GM23338 (cell line): Measurements from ENCODE around the gene IL1F10. TPM values are rescaled to one million over a fixed set of nuclear protein-coding genes. Genes with fewer than 3 reads are reported as not detected.

Source experiments
- ATAC-seq: fragments of 200-7000 bp; cut with Tn5 transposase; 3 replicates; pipeline ENCODE4 v1.9.1; 2020
- DNase-seq: peaks from one replicate; pipeline ENCODE4 v3.0.0-alpha.2; 2015; ENCODE audit warnings: low spot score
- H2AFZ ChIP-seq: fragments of 200-600 bp; sonication (generic); 2 replicates; pipeline ENCODE4 v1.8.0; 2016; ENCODE audit warnings: antibody characterized with exemption, mild to moderate bottlenecking, moderate library complexity
- H3F3A ChIP-seq: fragments of 200-600 bp; sonication (generic); replicated peaks from 2 replicates; pipeline ENCODE4 v1.8.0; 2017; ENCODE audit warnings: antibody characterized with exemption, mixed run types, low read depth
- H3K27ac ChIP-seq: fragments of 200-600 bp; sonication (generic); 2 replicates; pipeline ENCODE4 v1.6.1; 2016; ENCODE audit warnings: low read depth
- H3K27me3 ChIP-seq: fragments of 200-600 bp; sonication (generic); 2 replicates; pipeline ENCODE4 v1.8.0; 2016; ENCODE audit warnings: mild to moderate bottlenecking, mixed run types, moderate library complexity; ENCODE audit not compliant: insufficient read depth
- H3K36me3 ChIP-seq: fragments of 200-600 bp; sonication (generic); 2 replicates; pipeline ENCODE4 v1.8.0; 2016; ENCODE audit warnings: mild to moderate bottlenecking; ENCODE audit not compliant: insufficient read depth
- H3K4me1 ChIP-seq: fragments of 200-600 bp; sonication (generic); 2 replicates; pipeline ENCODE4 v1.8.0; 2016; ENCODE audit warnings: mild to moderate bottlenecking, moderate library complexity; ENCODE audit not compliant: insufficient read depth
- H3K4me2 ChIP-seq: fragments of 200-600 bp; sonication (generic); 2 replicates; pipeline ENCODE4 v1.7.1; 2017; ENCODE audit warnings: mixed run types
- H3K4me3 ChIP-seq: fragments of 200-600 bp; sonication (generic); 2 replicates; pipeline ENCODE4 v1.6.1; 2016; ENCODE audit warnings: mixed run types
- H3K79me2 ChIP-seq: fragments of 200-600 bp; sonication (generic); replicated peaks from 2 replicates; pipeline ENCODE4 v1.8.0; 2017; ENCODE audit warnings: mild to moderate bottlenecking; ENCODE audit not compliant: insufficient read depth
- H3K9me2 ChIP-seq: fragments of 200-600 bp; sonication (generic); 2 replicates; pipeline ENCODE4 v1.8.0; 2017; ENCODE audit not compliant: insufficient read depth
- H4K20me1 ChIP-seq: fragments of 200-600 bp; sonication (generic); replicated peaks from 2 replicates; pipeline ENCODE4 v1.8.0; 2017; ENCODE audit warnings: mild to moderate bottlenecking; ENCODE audit not compliant: insufficient read depth
- H3K27ac Mint-ChIP-seq: 2 replicates; pipeline ENCODE4 v1.8.0; 2020; ENCODE audit warnings: inconsistent platforms, mild to moderate bottlenecking, moderate library complexity, mixed read lengths
- H3K27me3 Mint-ChIP-seq: 3 replicates; pipeline ENCODE4 v1.8.0; 2022; ENCODE audit warnings: low read depth, mild to moderate bottlenecking, moderate library complexity, mixed read lengths, inconsistent platforms; ENCODE audit not compliant: insufficient read depth, poor library complexity
- H3K36me3 Mint-ChIP-seq: 3 replicates; pipeline ENCODE4 v1.8.0; 2021; ENCODE audit warnings: low read depth, mild to moderate bottlenecking, inconsistent platforms, moderate library complexity, mixed read lengths
- H3K4me1 Mint-ChIP-seq: 3 replicates; pipeline ENCODE4 v1.8.0; 2020; ENCODE audit warnings: mild to moderate bottlenecking, inconsistent platforms, mixed read lengths
- H3K4me3 Mint-ChIP-seq: 3 replicates; pipeline ENCODE4 v1.8.0; 2021; ENCODE audit warnings: moderate library complexity, mild to moderate bottlenecking, inconsistent platforms, mixed read lengths
- H3K9me3 Mint-ChIP-seq: 3 replicates; pipeline ENCODE4 v1.8.0; 2020; ENCODE audit warnings: moderate library complexity, mild to moderate bottlenecking, inconsistent platforms, mixed read lengths
- CTCF ChIP-seq, 2 experiments: fragments of 200-600 bp in 1 of 2; sonication (generic) in 1 of 2; conservative IDR thresholded peaks; 2 replicates each; pipeline versions ENCODE4 v1.5.1 to v1.6.1; 2016 to 2017; ENCODE audit warnings: antibody characterized with exemption in 2 of 2, low read depth in 2 of 2, mild to moderate bottlenecking in 2 of 2, moderate library complexity in 1 of 2
- ETS1 ChIP-seq: IDR thresholded peaks from 2 replicates; pipeline ENCODE4 v1.6.1; 2016; ENCODE audit warnings: antibody characterized with exemption
- EZH2phosphoT487 ChIP-seq: fragments of 200-600 bp; sonication (generic); IDR thresholded peaks from one replicate; pipeline ENCODE4 v1.8.1; 2018; ENCODE audit warnings: antibody characterized with exemption; ENCODE audit not compliant: unreplicated experiment
- JUNB ChIP-seq: IDR thresholded peaks from one replicate; pipeline ENCODE4 v1.6.1; 2016; ENCODE audit warnings: antibody characterized with exemption; ENCODE audit not compliant: unreplicated experiment
- POLR2AphosphoS5 ChIP-seq: IDR thresholded peaks from 2 replicates; pipeline ENCODE4 v1.6.1; 2016; ENCODE audit warnings: antibody characterized with exemption, low read depth
- REST ChIP-seq: IDR thresholded peaks from one replicate; pipeline ENCODE4 v1.6.1; 2018; ENCODE audit warnings: antibody characterized with exemption; ENCODE audit not compliant: unreplicated experiment
- STAT1 ChIP-seq: IDR thresholded peaks from one replicate; pipeline ENCODE4 v1.6.1; 2016; ENCODE audit warnings: antibody characterized with exemption; ENCODE audit not compliant: unreplicated experiment
- ZNF114 ChIP-seq: fragments of 250-450 bp; sonication (Bioruptor Pico); IDR thresholded peaks from 2 replicates; pipeline ENCODE4 v1.5.0; 2020; ENCODE audit warnings: mild to moderate bottlenecking, moderate library complexity
- ZNF462 ChIP-seq: fragments of 250-450 bp; sonication (Bioruptor Pico); IDR thresholded peaks from 2 replicates; pipeline ENCODE4 v1.5.0; 2020; ENCODE audit warnings: mild to moderate bottlenecking, moderate library complexity
- polyA plus RNA-seq: library from polyadenylated mRNA; unstranded; fragments of >200 nt; fragmentation: Nextera tagmentation; extraction: Ambion mirVana; gene quantifications from 2 replicates; pipeline ENCODE4 v1.2.1, GENCODE V29; 2016
- total RNA-seq: library from RNA; depleted of rRNA; stranded (reverse); fragments of >200 nt; shearing (Covaris generic); gene quantifications from 2 replicates; pipeline ENCODE4 v1.2.3, GENCODE V29; 2014

The IL1F10 gene
- total and polyA plus RNA-seq, 2 experiments from 2014 or later = not detected

GRCh38 chr2:113123726-113124125, 56.0 kb downstream of the IL1F10 start:
- Histone ChIP-seq H3K4me3 (no peak overlapping the region), H4K20me1 (no peaks in the 10 kb centered on the region), H3K4me2 (no peak overlapping the region), H3F3A (no peaks in the 10 kb centered on the region), H3K79me2 (no peaks in the 10 kb centered on the region), H3K27me3 (no peaks in the 10 kb centered on the region), H3K27ac (no peak overlapping the region), H3K4me1 (no peaks in the 10 kb centered on the region), H3K9me2 (no peaks in the 10 kb centered on the region), H3K36me3 (no peaks in the 10 kb centered on the region), H2AFZ (no peak overlapping the region)
- TF ChIP-seq POLR2AphosphoS5 (no peak), STAT1 (no peak), EZH2phosphoT487 (no peak), CTCF (conservative IDR thresholded peaks at IDR 0.05; ENCODE audit: low read depth in 2 of 2) (no peak), ZNF114 (no peak), ETS1 (no peak), JUNB (no peak)
- H3K4me1 Mint-ChIP-seq = no peaks in the 10 kb centered on the region
- DNase-seq = no peak
- no peaks in the 10 kb centered on the region for H3K9me3 Mint-ChIP-seq
- no peak overlapping the region for H3K4me3 Mint-ChIP-seq
- H3K27ac Mint-ChIP-seq = no peak overlapping the region
- peaks cover 3% of the 10 kb centered on the region for H3K27me3 Mint-ChIP-seq
- H3K36me3 Mint-ChIP-seq = no peaks in the 10 kb centered on the region
- ATAC-seq = no peak

- H3K9me3 Mint-ChIP-seq = no peaks in the 10 kb centered on the region
- Histone ChIP-seq H3F3A (no peaks in the 10 kb centered on the region), H3K27me3 (no peaks in the 10 kb centered on the region), H3K9me2 (no peaks in the 10 kb centered on the region), H3K79me2 (no peaks in the 10 kb centered on the region), H2AFZ (no peak overlapping the region), H3K36me3 (no peaks in the 10 kb centered on the region), H4K20me1 (no peaks in the 10 kb centered on the region), H3K4me3 (no peak overlapping the region), H3K4me1 (no peaks in the 10 kb centered on the region), H3K27ac (no peak overlapping the region), H3K4me2 (no peak overlapping the region)
- H3K36me3 Mint-ChIP-seq = no peaks in the 10 kb centered on the region
- no peak for DNase-seq
- H3K27ac Mint-ChIP-seq = no peak overlapping the region
- H3K4me1 Mint-ChIP-seq = no peaks in the 10 kb centered on the region
- peaks cover 3% of the 10 kb centered on the region for H3K27me3 Mint-ChIP-seq
- no peak overlapping the region for H3K4me3 Mint-ChIP-seq
- ATAC-seq = no peak
- TF ChIP-seq REST = no peak
- TF ChIP-seq ZNF462 (CRISPR knock-in tag) = no peak
- TF ChIP-seq EZH2phosphoT487 = no peak
Observed at GRCh38 chr2:113124181-113124961, 56.6 kb downstream of the IL1F10 start.
